ENCODE data around the gene TRPV6. TPM values are rescaled to one million over a fixed set of nuclear protein-coding genes. Genes with fewer than 3 reads are reported as not detected.

The TRPV6 gene
- total and polyA plus RNA-seq, 10 donors: 0.05 to 0.32 (median 0.25) TPM; not detected in 3

DNA sequence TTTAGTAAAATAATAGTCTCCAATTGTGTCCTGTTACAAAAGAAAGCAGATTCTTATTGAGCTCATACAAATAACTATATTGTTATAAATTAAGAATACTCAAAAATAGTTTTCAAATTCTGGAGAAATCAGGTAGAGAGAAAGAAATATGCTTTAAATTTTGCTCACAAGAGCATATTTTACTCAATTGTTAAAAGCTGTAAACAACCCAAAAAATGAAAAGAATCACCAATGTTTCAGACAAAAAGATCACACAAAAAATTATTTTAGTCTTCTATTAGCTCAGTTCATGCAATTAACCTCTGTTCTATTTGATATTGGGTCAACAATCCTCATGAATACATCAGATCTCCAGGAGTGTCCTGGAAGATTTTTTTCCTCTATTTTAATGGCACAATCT, 18.6 kb upstream of the TRPV6 start:
- no peak overlapping the region for H3K4me3 ChIP-seq
- H3K36me3 ChIP-seq: no peaks in the 10 kb centered on the region
- H3K9me3 ChIP-seq: peaks cover 0 to 23% (median 15%) of the 10 kb centered on the region in 8 donors
- DNase-seq: no peak
- H3K27ac ChIP-seq: no peak overlapping the region
- no peak for TF ChIP-seq POLR2AphosphoS5 (IDR thresholded peaks at IDR 0.05)
- TF ChIP-seq POLR2A (IDR thresholded peaks at IDR 0.05): no peak
- TF ChIP-seq, protein P1, sequence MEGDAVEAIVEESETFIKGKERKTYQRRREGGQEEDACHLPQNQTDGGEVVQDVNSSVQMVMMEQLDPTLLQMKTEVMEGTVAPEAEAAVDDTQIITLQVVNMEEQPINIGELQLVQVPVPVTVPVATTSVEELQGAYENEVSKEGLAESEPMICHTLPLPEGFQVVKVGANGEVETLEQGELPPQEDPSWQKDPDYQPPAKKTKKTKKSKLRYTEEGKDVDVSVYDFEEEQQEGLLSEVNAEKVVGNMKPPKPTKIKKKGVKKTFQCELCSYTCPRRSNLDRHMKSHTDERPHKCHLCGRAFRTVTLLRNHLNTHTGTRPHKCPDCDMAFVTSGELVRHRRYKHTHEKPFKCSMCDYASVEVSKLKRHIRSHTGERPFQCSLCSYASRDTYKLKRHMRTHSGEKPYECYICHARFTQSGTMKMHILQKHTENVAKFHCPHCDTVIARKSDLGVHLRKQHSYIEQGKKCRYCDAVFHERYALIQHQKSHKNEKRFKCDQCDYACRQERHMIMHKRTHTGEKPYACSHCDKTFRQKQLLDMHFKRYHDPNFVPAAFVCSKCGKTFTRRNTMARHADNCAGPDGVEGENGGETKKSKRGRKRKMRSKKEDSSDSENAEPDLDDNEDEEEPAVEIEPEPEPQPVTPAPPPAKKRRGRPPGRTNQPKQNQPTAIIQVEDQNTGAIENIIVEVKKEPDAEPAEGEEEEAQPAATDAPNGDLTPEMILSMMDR (IDR thresholded peaks at IDR 0.05 in 8 of 11, conservative IDR thresholded peaks at IDR 0.05 in 3 of 11): no peak
- H3K27me3 ChIP-seq (replicated peaks in 1 of 7): peaks cover 0 to 5% (median 0%) of the 10 kb centered on the region in 7 donors
- intact Hi-C loops (cut with DNase I; ENCODE audit: low total_unique reads): loop anchor here (10.0 kb wide), 1 partner anchor 81 kb away; no protein-coding TSS in a partner anchor
- peaks cover 0 to 3% (median 0%) of the 10 kb centered on the region in 6 donors for H3K4me1 ChIP-seq

DNA sequence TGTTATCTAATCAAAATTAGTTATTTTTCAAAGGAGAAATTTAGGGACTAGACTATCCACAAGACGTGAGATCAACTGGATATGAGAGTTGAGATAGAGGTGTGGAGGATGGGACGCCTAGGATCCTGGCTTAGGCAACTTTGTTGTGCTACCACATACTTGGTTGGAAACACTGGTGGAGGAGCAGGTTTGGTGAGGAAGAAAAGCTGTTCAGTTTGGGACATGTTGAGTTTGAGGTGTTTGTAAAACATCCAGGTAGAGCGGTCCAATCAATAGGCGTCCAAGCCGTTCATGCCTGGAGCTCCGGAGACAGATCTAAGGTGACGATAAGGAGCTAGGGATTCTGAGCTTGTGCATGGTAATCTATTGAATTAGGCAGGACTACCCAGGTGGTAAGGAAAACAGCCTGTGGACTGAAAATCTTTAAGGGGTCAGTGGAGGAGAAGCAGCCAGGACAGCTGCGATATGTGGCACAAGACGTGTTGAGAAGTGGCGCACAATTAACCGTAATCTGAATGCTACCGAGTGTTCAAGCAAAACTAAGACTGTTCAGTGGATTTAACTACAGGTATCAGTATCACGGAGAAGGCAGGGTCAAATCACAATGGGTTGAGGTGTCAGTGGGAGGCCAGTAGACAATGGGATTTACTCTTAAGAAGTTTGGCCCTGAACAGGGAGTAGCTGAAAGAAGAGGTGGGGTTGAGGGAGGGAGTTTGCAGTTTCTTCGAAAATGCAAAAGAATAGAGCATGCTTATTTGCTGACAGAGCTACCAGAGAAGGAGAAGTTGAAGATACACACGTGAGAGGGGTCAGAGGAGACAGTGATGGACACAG, 16.1 kb upstream of the TRPV6 start:
- no peak overlapping the region for H3K27ac ChIP-seq
- H3K27me3 ChIP-seq (replicated peaks in 1 of 7): peaks cover 0 to 23% (median 0%) of the 10 kb centered on the region in 7 donors
- H3K9me3 ChIP-seq: peaks cover 0 to 23% (median 15%) of the 10 kb centered on the region in 8 donors
- no peak for DNase-seq
- 86 to 87% (median 87%) methylated on average over 15 of the region's 15 CpGs for WGBS, 5 donors
- intact Hi-C loops (cut with DNase I; ENCODE audit: low total_unique reads): loop anchor here (10.0 kb wide), 1 partner anchor 83 kb away; no protein-coding TSS in a partner anchor
- H3K4me3 ChIP-seq: no peak overlapping the region
- H3K4me1 ChIP-seq: no peaks in the 10 kb centered on the region
- TF ChIP-seq, protein P1 (IDR thresholded peaks at IDR 0.05 in 8 of 11, conservative IDR thresholded peaks at IDR 0.05 in 3 of 11): no peak
- TF ChIP-seq POLR2AphosphoS5 (IDR thresholded peaks at IDR 0.05) (no peak), POLR2A (IDR thresholded peaks at IDR 0.05) (no peak)
- no peaks in the 10 kb centered on the region for H3K36me3 ChIP-seq

DNA sequence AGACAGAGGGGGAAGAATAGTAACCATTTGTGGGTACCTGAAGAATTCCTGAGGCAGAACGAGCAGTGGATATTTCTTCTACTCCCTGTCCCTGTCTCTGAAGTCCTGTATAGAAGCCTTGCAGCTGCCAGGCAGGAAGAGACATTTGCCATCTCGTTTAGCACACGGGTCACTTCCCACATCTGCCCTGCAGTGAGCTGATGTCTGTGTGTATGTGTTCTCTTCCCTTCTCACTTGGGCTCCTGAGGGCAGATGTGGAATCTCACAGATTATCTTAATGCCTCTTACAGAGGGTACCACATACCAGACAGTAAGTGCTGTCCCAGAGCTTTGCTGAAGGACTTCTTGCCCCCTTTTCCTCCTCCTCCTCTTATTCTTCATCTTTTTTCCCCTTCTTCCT, 14.1 kb upstream of the TRPV6 start:
- DNase-seq: no peak
- no peak for TF ChIP-seq POLR2A (IDR thresholded peaks at IDR 0.05)
- TF ChIP-seq, protein P1 (IDR thresholded peaks at IDR 0.05 in 8 of 11, conservative IDR thresholded peaks at IDR 0.05 in 3 of 11): no peak
- TF ChIP-seq POLR2AphosphoS5 (IDR thresholded peaks at IDR 0.05): no peak
- intact Hi-C loops (cut with DNase I; ENCODE audit: low total_unique reads): loop anchor here (10.0 kb wide), 1 partner anchor 85 kb away; no protein-coding TSS in a partner anchor
- H3K27me3 ChIP-seq (replicated peaks in 1 of 7): peaks cover 0 to 29% (median 0%) of the 10 kb centered on the region in 7 donors
- no peaks in the 10 kb centered on the region for H3K36me3 ChIP-seq
- no peak overlapping the region for H3K27ac ChIP-seq
- peaks cover 0 to 17% (median 11%) of the 10 kb centered on the region in 8 donors for H3K9me3 ChIP-seq
- H3K4me3 ChIP-seq: no peak overlapping the region
- WGBS, 5 donors: 17 to 32% (median 28%) methylated on average over 3 of the region's 3 CpGs
- H3K4me1 ChIP-seq: no peaks in the 10 kb centered on the region
